CD8-positive, alpha-beta memory T cell (primary cell): Measurements from ENCODE around the gene MCEE. TPM values are rescaled to one million over a fixed set of nuclear protein-coding genes. Genes with fewer than 3 reads are reported as not detected.

Experiments
- CTCF ChIA-PET: fragments of 350-600 bp; sonication (Branson Sonifier 250); formaldehyde crosslinking; loops from one replicate; lab custom pipeline; 2021; ENCODE audit warnings: antibody characterized with exemption; lab: Charles Lee
- POLR2A ChIA-PET: fragments of 350-600 bp; sonication (Branson Sonifier 250); formaldehyde crosslinking; loops from one replicate; lab custom pipeline; 2021; ENCODE audit warnings: antibody characterized with exemption; lab: Charles Lee
- DNase-seq, 5 donors: peaks; one replicate each; pipeline versions ENCODE4 v3.0.0 to v3.0.0-alpha.2; 2020 to 2022; ENCODE audit warnings: mixed read lengths in 1 of 5
- H3K27ac ChIP-seq: one replicate; pipeline ENCODE4 v1.7.0; 2013; ENCODE audit warnings: low read depth, mild to moderate bottlenecking, low read length, moderate library complexity
- H3K27me3 ChIP-seq: 2 replicates; pipeline ENCODE4 v1.7.0; 2013; ENCODE audit warnings: low read length, mild to moderate bottlenecking; ENCODE audit not compliant: insufficient read depth, poor library complexity, severe bottlenecking
- H3K36me3 ChIP-seq: 2 replicates; pipeline ENCODE4 v1.7.0; 2013; ENCODE audit warnings: mild to moderate bottlenecking, low read length, moderate library complexity; ENCODE audit not compliant: insufficient read depth
- H3K4me1 ChIP-seq: 2 replicates; pipeline ENCODE4 v1.7.0; 2013; ENCODE audit warnings: mild to moderate bottlenecking, low read length, moderate library complexity; ENCODE audit not compliant: insufficient read depth
- H3K4me3 ChIP-seq: 2 replicates; pipeline ENCODE4 v1.7.0; 2013; ENCODE audit warnings: mild to moderate bottlenecking, low read length
- H3K9me3 ChIP-seq: 2 replicates; pipeline ENCODE4 v1.7.0; 2013; ENCODE audit warnings: mild to moderate bottlenecking, low read length
- H3K27ac Mint-ChIP-seq, 8 donors: one replicate each; pipeline ENCODE4 v1.8.0; 2020 to 2021; ENCODE audit warnings: mixed read lengths in 8 of 8, mild to moderate bottlenecking in 6 of 8, inconsistent platforms in 3 of 8, moderate library complexity in 3 of 8
- H3K27me3 Mint-ChIP-seq, 2 donors: one replicate each; pipeline ENCODE4 v1.8.0; 2020 to 2021; ENCODE audit warnings: mixed read lengths in 2 of 2, mild to moderate bottlenecking in 1 of 2, moderate library complexity in 1 of 2
- H3K36me3 Mint-ChIP-seq, 3 donors: one replicate each; pipeline ENCODE4 v1.8.0; 2020 to 2021; ENCODE audit warnings: mixed read lengths in 3 of 3, inconsistent platforms in 1 of 3, mild to moderate bottlenecking in 1 of 3
- H3K4me1 Mint-ChIP-seq, 3 donors: one replicate each; pipeline ENCODE4 v1.8.0; 2020 to 2021; ENCODE audit warnings: mixed read lengths in 3 of 3, inconsistent platforms in 1 of 3, mild to moderate bottlenecking in 1 of 3
- H3K4me3 Mint-ChIP-seq, 7 donors: one replicate each; pipeline ENCODE4 v1.8.0; 2020 to 2021; ENCODE audit warnings: mixed read lengths in 7 of 7, mild to moderate bottlenecking in 6 of 7, moderate library complexity in 4 of 7, inconsistent platforms in 2 of 7
- H3K9me3 Mint-ChIP-seq, 5 donors: one replicate each; pipeline ENCODE4 v1.8.0; 2020 to 2022; ENCODE audit warnings: mixed read lengths in 5 of 5, mild to moderate bottlenecking in 3 of 5, moderate library complexity in 2 of 5, inconsistent platforms in 1 of 5
- polyA plus RNA-seq: library from polyadenylated mRNA; unstranded; fragments of 300-500 nt; fragmentation: Illumina TruSeq; gene quantifications from one replicate; pipeline ENCODE4 v1.2.3, GENCODE V29; 2021
- total RNA-seq, 2 experiments: library from RNA; stranded (reverse); gene quantifications; one replicate each; pipeline ENCODE4 v1.2.3, GENCODE V29; 2021

Gene MCEE
- total and polyA plus RNA-seq, 3 experiments from 2014 or later, result 12.3 to 21.8 (median 13.5) TPM

GRCh38 chr2:71125506-71126294 is 4.3 kb downstream of the MCEE start:
- Histone ChIP-seq H3K27me3 (no peaks in the 10 kb centered on the region), H3K4me3 (no peak overlapping the region), H3K9me3 (no peaks in the 10 kb centered on the region), H3K27ac (no peak overlapping the region), H3K4me1 (peaks cover 8% of the 10 kb centered on the region), H3K36me3 (peaks cover 3% of the 10 kb centered on the region)
- DNase-seq, result no peak
- H3K27me3 Mint-ChIP-seq, result no peaks in the 10 kb centered on the region
- H3K4me1 Mint-ChIP-seq, result peaks cover 23 to 35% (median 29%) of the 10 kb centered on the region in 3 donors
- H3K9me3 Mint-ChIP-seq, result no peaks in the 10 kb centered on the region
- peaks cover 0 to 29% (median 10%) of the 10 kb centered on the region in 3 donors for H3K36me3 Mint-ChIP-seq
- H3K27ac Mint-ChIP-seq, result peak overlapping the region in 1 of 8 donors; percentile 38
- H3K4me3 Mint-ChIP-seq, result no peak overlapping the region
- ChIA-PET CTCF (no interaction called here), POLR2A (no interaction called here)

GRCh38 chr2:71122387-71123298 is 7.4 kb downstream of the MCEE start:
- H3K4me3 ChIP-seq, result no peak overlapping the region

GRCh38 chr2:71121479-71121878 is 8.6 kb downstream of the MCEE start:
- Histone ChIP-seq H3K4me1 (no peaks in the 10 kb centered on the region), H3K4me3 (no peak overlapping the region), H3K36me3 (peaks cover 11% of the 10 kb centered on the region), H3K27ac (no peak overlapping the region), H3K27me3 (no peaks in the 10 kb centered on the region), H3K9me3 (no peaks in the 10 kb centered on the region)
- Mint-ChIP-seq H3K27me3 (no peaks in the 10 kb centered on the region), H3K4me1 (peaks cover 6 to 13% (median 7%) of the 10 kb centered on the region in 3 donors), H3K27ac (peak overlapping the region in 2 of 8 donors; percentile 56 to 70), H3K36me3 (peaks cover 0 to 52% (median 8%) of the 10 kb centered on the region in 3 donors), H3K4me3 (peak overlapping the region in 1 of 7 donors; percentile 15), H3K9me3 (no peaks in the 10 kb centered on the region)
- DNase-seq, result no peak
- POLR2A ChIA-PET, result no interaction called here
- CTCF ChIA-PET, result interaction anchor here (1.0 kb wide), 1 partner anchor 22 kb away, joined by 3 read pairs; no protein-coding TSS in a partner anchor

More at GRCh38 chr2:71122387-71123298, 7.4 kb downstream of the MCEE start:
- no peaks in the 10 kb centered on the region for H3K4me1 ChIP-seq
- no peaks in the 10 kb centered on the region for H3K27me3 ChIP-seq
- peaks cover 11 to 19% (median 13%) of the 10 kb centered on the region in 3 donors for H3K4me1 Mint-ChIP-seq
- POLR2A ChIA-PET, result no interaction called here
- H3K4me3 Mint-ChIP-seq, result no peak overlapping the region
- H3K27ac ChIP-seq, result no peak overlapping the region
- no peaks in the 10 kb centered on the region for H3K27me3 Mint-ChIP-seq
- no peak for DNase-seq
- CTCF ChIA-PET, result interaction anchor here (1.5 kb wide), 1 partner anchor 22 kb away, joined by 4 read pairs; no protein-coding TSS in a partner anchor
- H3K36me3 ChIP-seq, result peaks cover 11% of the 10 kb centered on the region
- no peaks in the 10 kb centered on the region for H3K9me3 Mint-ChIP-seq
- peaks cover 0 to 47% (median 8%) of the 10 kb centered on the region in 3 donors for H3K36me3 Mint-ChIP-seq
- no peak overlapping the region for H3K27ac Mint-ChIP-seq
- H3K9me3 ChIP-seq, result no peaks in the 10 kb centered on the region

GRCh38 chr2:71120195-71120594 is 9.8 kb downstream of the MCEE start:
- Mint-ChIP-seq H3K36me3 (peaks cover 0 to 57% (median 8%) of the 10 kb centered on the region in 3 donors), H3K9me3 (no peaks in the 10 kb centered on the region), H3K27ac (peak overlapping the region in 1 of 8 donors; percentile 46), H3K4me3 (no peak overlapping the region), H3K4me1 (peaks cover 0 to 9% (median 4%) of the 10 kb centered on the region in 3 donors), H3K27me3 (no peaks in the 10 kb centered on the region)
- CTCF ChIA-PET, result interaction anchor here (1.0 kb wide), 1 partner anchor 19 kb away, joined by 3 read pairs; no protein-coding TSS in a partner anchor
- H3K4me1 ChIP-seq, result no peaks in the 10 kb centered on the region
- H3K27ac ChIP-seq, result no peak overlapping the region
- H3K9me3 ChIP-seq, result no peaks in the 10 kb centered on the region
- POLR2A ChIA-PET, result no interaction called here
- peaks cover 11% of the 10 kb centered on the region for H3K36me3 ChIP-seq
- H3K27me3 ChIP-seq, result no peaks in the 10 kb centered on the region
- H3K4me3 ChIP-seq, result no peak overlapping the region
- DNase-seq, result no peak

- Mint-ChIP-seq H3K9me3 (no peaks in the 10 kb centered on the region), H3K27me3 (no peaks in the 10 kb centered on the region), H3K4me1 (peaks cover 0 to 9% (median 4%) of the 10 kb centered on the region in 3 donors), H3K27ac (no peak overlapping the region), H3K4me3 (no peak overlapping the region), H3K36me3 (peaks cover 8 to 68% (median 11%) of the 10 kb centered on the region in 3 donors)
- DNase-seq, result no peak
- Histone ChIP-seq H3K9me3 (no peaks in the 10 kb centered on the region), H3K27me3 (no peaks in the 10 kb centered on the region), H3K4me3 (no peak overlapping the region), H3K36me3 (peaks cover 11% of the 10 kb centered on the region), H3K4me1 (no peaks in the 10 kb centered on the region), H3K27ac (no peak overlapping the region)
- ChIA-PET POLR2A (no interaction called here), CTCF (no interaction called here)
These were observed 13.0 kb downstream of the MCEE start for GRCh38 chr2:71117063-71117462.

GRCh38 chr2:71113843-71114242 is 16.2 kb downstream of the MCEE start:
- POLR2A ChIA-PET, result no interaction called here
- Histone ChIP-seq H3K4me1 (no peaks in the 10 kb centered on the region), H3K36me3 (peaks cover under 1% of the 10 kb centered on the region), H3K4me3 (no peak overlapping the region), H3K9me3 (no peaks in the 10 kb centered on the region), H3K27ac (no peak overlapping the region), H3K27me3 (no peaks in the 10 kb centered on the region)
- H3K27me3 Mint-ChIP-seq, result no peaks in the 10 kb centered on the region
- no peak overlapping the region for H3K4me3 Mint-ChIP-seq
- peaks cover 0 to 3% (median 2%) of the 10 kb centered on the region in 3 donors for H3K4me1 Mint-ChIP-seq
- H3K9me3 Mint-ChIP-seq, result no peaks in the 10 kb centered on the region
- CTCF ChIA-PET, result interaction anchor here (1.1 kb wide), 1 partner anchor 13 kb away, joined by 5 read pairs; no protein-coding TSS in a partner anchor
- H3K27ac Mint-ChIP-seq, result peak overlapping the region in 2 of 8 donors; percentile 25 to 29
- no peak for DNase-seq
- H3K36me3 Mint-ChIP-seq, result peaks cover 8 to 68% (median 14%) of the 10 kb centered on the region in 3 donors

GRCh38 chr2:71108091-71108490 is 21.9 kb downstream of the MCEE start:
- H3K36me3 ChIP-seq, result no peaks in the 10 kb centered on the region
- Mint-ChIP-seq H3K4me1 (peaks cover 0 to 3% (median 0%) of the 10 kb centered on the region in 3 donors), H3K4me3 (no peak overlapping the region), H3K36me3 (peaks cover 4 to 32% (median 8%) of the 10 kb centered on the region in 3 donors), H3K27ac (peak overlapping the region in 1 of 8 donors; percentile 70), H3K27me3 (no peaks in the 10 kb centered on the region), H3K9me3 (no peaks in the 10 kb centered on the region)
- ChIA-PET CTCF (no interaction called here), POLR2A (no interaction called here)
- no peaks in the 10 kb centered on the region for H3K4me1 ChIP-seq
- no peak overlapping the region for H3K27ac ChIP-seq
- no peaks in the 10 kb centered on the region for H3K27me3 ChIP-seq
- no peaks in the 10 kb centered on the region for H3K9me3 ChIP-seq
- no peak overlapping the region for H3K4me3 ChIP-seq
- DNase-seq, result no peak
